Tibial nerve (tissue), 4 donors: ENCODE data around the gene SMC2.

Source experiments
- CTCF ChIP-seq, 5 experiments: fragments of 200-600 bp in 3 of 5; fragments of 450-650 bp in 2 of 5; sonication (generic) in 3 of 5; IDR thresholded peaks; one replicate each; pipeline ENCODE4 v1.5.1; 2016 to 2019; ENCODE audit warnings: antibody characterized with exemption in 5 of 5, mild to moderate bottlenecking in 3 of 5, moderate library complexity in 2 of 5
- EP300 ChIP-seq, 2 donors: sonication (generic); formaldehyde crosslinking; IDR thresholded peaks; one replicate each; pipeline ENCODE4 v1.6.1; 2017; ENCODE audit warnings: antibody characterized with exemption in 2 of 2, mild to moderate bottlenecking in 1 of 2

GRCh38 chr9:104087894-104088293 is 6.2 kb upstream of the SMC2 start:
- TF ChIP-seq EP300 (IDR thresholded peaks at IDR 0.05) (no peak), CTCF (IDR thresholded peaks at IDR 0.05) (no peak)
